ENCODE measurements around the gene KRT4.

KRT4 gene

DNA sequence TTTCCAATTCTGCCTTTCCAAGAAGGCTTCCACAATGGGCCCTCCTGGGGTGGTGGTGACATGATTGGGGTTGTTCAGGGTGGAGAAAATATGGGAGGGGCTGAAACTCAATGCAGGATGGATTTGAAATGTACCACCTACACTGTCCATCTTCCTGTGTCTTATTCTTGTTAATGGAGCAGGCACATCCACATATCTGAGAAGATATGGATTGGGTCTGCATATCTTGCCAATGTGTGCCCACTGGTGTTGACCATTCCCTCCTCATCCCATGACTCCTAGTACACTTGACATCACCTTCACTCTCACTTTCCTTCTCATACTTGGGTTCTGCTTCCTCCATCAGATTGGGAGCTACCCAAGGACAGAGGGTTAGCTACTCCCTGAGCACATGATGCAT lies 44.0 kb downstream of the KRT4 start:
- no peaks in the 10 kb centered on the region for H3K27me3 ChIP-seq (ENCODE audit: control insufficient read depth, insufficient read depth, low read length)
- H3K4me1 ChIP-seq (ENCODE audit: control insufficient read depth, insufficient read depth, low read length): no peaks in the 10 kb centered on the region
- H3K9me3 ChIP-seq (ENCODE audit: control insufficient read depth, insufficient read depth, low read length): no peaks in the 10 kb centered on the region
- DNase-seq (ENCODE audit: low read depth, low spot score): no peak
- H3K27ac ChIP-seq (ENCODE audit: low read length): no peak overlapping the region
- H3K36me3 ChIP-seq (ENCODE audit: control insufficient read depth, insufficient read depth, low read length): no peaks in the 10 kb centered on the region
- H3K4me3 ChIP-seq (ENCODE audit: low read length): no peak overlapping the region

DNA sequence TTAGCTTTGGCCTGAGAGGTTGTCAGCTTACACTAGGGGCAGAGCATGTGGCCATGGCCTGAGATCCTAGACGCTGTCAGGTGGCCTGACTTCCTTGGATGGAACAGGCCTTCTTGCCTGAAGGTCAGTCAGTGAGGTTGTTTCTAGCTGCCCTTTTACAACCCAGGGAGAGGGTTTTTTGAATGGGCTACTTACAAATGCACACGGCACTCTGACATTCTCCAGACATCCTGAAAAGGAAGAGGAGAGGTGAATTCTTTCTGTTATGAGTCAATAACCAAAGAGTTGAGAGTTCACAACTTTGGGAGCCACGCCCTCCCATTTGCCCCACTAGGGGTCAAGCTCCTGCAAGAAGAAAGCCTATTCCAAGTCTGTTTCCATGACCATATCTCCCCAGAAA lies 44.6 kb downstream of the KRT4 start:
- no CpG with 5 or more reads among the region's 3 CpGs for WGBS (ENCODE audit: insufficient coverage, insufficient read length)

DNA sequence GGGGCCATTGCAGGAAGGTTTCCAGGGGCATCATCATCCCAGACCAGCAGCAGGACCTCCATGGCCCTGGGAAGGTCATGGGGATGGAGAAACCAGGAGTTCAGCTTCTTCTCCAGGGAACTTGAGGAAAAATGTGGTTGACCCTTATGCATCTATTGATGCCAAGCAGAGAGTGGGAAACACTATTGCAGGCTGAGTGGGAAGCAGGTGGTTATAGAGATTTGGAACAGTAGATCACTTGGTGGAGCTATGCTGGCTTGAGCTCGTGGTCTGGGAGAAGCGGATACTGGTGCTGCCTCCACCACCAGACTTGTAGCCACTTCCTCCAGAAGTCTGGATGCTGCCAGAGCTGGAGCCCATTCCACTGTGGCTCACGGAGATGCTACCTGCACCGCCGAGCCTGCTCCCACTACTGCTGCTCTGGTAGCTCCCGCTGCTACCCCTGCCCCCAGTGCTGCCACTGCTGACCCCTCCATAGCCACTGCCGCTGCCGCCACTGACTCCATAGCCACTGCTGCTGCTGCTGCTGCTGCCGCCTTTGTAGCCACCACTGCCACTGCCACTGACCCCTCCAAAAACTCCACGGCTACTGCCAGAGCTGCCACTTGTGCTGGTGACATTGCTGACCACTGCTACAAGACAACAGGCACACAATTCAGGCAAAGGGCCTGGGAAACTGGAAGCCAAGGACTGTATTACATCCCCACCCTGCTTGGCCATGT lies 45.3 kb downstream of the KRT4 start:
- H3K27me3 ChIP-seq (ENCODE audit: control insufficient read depth, insufficient read depth, low read length): peaks cover 1% of the 10 kb centered on the region; the same call in 1 of the 2 replicates
- no CpG with 5 or more reads among the region's 10 CpGs for WGBS (ENCODE audit: insufficient coverage, insufficient read length)
- DNase-seq (ENCODE audit: low read depth, low spot score): no peak
- H3K36me3 ChIP-seq (ENCODE audit: control insufficient read depth, insufficient read depth, low read length): no peaks in the 10 kb centered on the region
- H3K4me1 ChIP-seq (ENCODE audit: control insufficient read depth, insufficient read depth, low read length): no peaks in the 10 kb centered on the region
- no peaks in the 10 kb centered on the region for H3K9me3 ChIP-seq (ENCODE audit: control insufficient read depth, insufficient read depth, low read length)
- H3K27ac ChIP-seq (ENCODE audit: low read length): no peak overlapping the region
- H3K4me3 ChIP-seq (ENCODE audit: low read length): no peak overlapping the region

More for the DNA sequence above, 44.6 kb downstream of the KRT4 start:
- Histone ChIP-seq H3K27ac (ENCODE audit: low read length) (no peak overlapping the region), H3K36me3 (ENCODE audit: control insufficient read depth, insufficient read depth, low read length) (no peaks in the 10 kb centered on the region), H3K4me1 (ENCODE audit: control insufficient read depth, insufficient read depth, low read length) (no peaks in the 10 kb centered on the region), H3K27me3 (ENCODE audit: control insufficient read depth, insufficient read depth, low read length) (no peaks in the 10 kb centered on the region), H3K4me3 (ENCODE audit: low read length) (no peak overlapping the region), H3K9me3 (ENCODE audit: control insufficient read depth, insufficient read depth, low read length) (no peaks in the 10 kb centered on the region)
- DNase-seq (ENCODE audit: low read depth, low spot score): no peak

DNA sequence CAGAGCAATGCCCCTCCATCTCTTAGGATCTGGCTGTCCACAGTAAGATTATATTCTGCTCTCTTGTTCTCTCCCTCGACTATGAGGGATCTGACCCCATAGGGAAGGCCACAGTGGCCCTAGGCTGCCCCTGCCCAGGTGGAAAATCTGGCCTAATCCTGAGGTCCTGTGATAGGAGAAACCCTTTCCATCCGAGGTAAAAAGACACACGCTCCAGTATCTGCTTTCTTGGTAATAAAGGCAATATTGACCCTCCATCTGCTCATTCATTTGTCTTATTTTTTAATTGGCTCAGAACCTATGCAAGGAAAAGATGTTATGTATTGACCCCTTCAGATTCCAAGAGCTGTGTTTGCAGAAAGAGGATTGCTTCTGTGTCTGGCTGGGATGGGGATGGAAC lies 46.5 kb downstream of the KRT4 start:
- Histone ChIP-seq H3K27me3 (ENCODE audit: control insufficient read depth, insufficient read depth, low read length) (peaks cover 1% of the 10 kb centered on the region; the same call in 1 of the 2 replicates), H3K4me3 (ENCODE audit: low read length) (no peak overlapping the region), H3K9me3 (ENCODE audit: control insufficient read depth, insufficient read depth, low read length) (no peaks in the 10 kb centered on the region), H3K4me1 (ENCODE audit: control insufficient read depth, insufficient read depth, low read length) (no peaks in the 10 kb centered on the region), H3K27ac (ENCODE audit: low read length) (no peak overlapping the region), H3K36me3 (ENCODE audit: control insufficient read depth, insufficient read depth, low read length) (no peaks in the 10 kb centered on the region)
- no peak for DNase-seq (ENCODE audit: low read depth, low spot score)
- no CpG with 5 or more reads among the region's 3 CpGs for WGBS (ENCODE audit: insufficient coverage, insufficient read length)

DNA sequence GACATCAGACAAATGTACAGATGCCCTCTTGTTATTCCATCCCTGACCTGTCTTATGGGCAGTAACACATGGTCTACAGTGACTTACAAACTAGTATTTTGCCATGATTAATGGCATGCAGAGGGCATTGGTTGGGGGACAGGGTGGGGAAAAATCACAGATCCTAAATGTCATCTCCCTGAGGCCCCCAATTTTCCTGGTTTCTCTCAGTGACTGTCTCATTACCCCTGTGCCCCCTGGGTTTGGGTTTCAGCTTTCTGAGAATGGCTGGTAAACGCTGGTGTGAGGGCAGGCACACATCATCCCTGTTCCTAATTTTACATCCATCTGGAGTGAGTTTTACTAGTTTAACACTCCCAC lies 46.9 kb downstream of the KRT4 start:
- Histone ChIP-seq H3K27ac (ENCODE audit: low read length) (no peak overlapping the region), H3K36me3 (ENCODE audit: control insufficient read depth, insufficient read depth, low read length) (no peaks in the 10 kb centered on the region), H3K4me1 (ENCODE audit: control insufficient read depth, insufficient read depth, low read length) (no peaks in the 10 kb centered on the region), H3K4me3 (ENCODE audit: low read length) (no peak overlapping the region), H3K27me3 (ENCODE audit: control insufficient read depth, insufficient read depth, low read length) (peaks cover 1% of the 10 kb centered on the region; the same call in 1 of the 2 replicates), H3K9me3 (ENCODE audit: control insufficient read depth, insufficient read depth, low read length) (no peaks in the 10 kb centered on the region)
- DNase-seq (ENCODE audit: low read depth, low spot score): no peak
- WGBS (ENCODE audit: insufficient coverage, insufficient read length): no CpG with 5 or more reads among the region's 1 CpG

DNA sequence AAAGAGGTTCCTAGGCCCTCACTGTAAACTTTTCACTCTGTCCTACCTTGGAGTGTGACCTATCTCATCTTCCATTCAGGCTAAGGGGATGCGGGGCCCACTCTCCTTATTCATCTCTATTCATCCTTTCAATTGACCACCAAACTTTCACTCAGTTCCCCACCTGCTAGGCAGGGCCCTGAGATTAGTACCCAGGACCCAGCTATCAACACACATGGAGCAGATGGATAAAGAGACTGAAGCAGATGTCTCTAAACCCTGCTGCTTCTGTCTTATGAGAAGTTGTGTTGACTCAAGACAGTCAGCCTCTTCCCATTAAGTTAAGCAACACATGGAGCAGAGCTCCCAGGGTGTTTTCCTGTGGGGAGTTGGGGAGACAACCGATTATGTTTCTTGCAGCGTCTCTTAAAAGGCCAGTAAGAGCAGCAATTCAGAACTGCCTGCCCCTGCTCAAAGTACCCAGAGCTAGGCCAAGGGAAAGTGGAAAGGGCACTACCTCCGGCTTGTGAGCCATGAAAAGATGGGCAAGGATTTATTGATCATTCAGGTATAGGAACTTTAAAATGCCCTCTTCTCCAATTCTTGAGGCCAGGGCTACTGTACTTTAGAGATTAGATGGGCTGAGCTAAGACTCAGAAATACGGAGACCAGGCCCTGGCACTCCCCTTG lies 47.4 kb downstream of the KRT4 start:
- Histone ChIP-seq H3K36me3 (ENCODE audit: control insufficient read depth, insufficient read depth, low read length) (no peaks in the 10 kb centered on the region), H3K4me3 (ENCODE audit: low read length) (no peak overlapping the region), H3K27me3 (ENCODE audit: control insufficient read depth, insufficient read depth, low read length) (peaks cover 1% of the 10 kb centered on the region; the same call in 1 of the 2 replicates), H3K27ac (ENCODE audit: low read length) (no peak overlapping the region), H3K9me3 (ENCODE audit: control insufficient read depth, insufficient read depth, low read length) (no peaks in the 10 kb centered on the region), H3K4me1 (ENCODE audit: control insufficient read depth, insufficient read depth, low read length) (no peaks in the 10 kb centered on the region)
- no peak for DNase-seq (ENCODE audit: low read depth, low spot score)
- no CpG with 5 or more reads among the region's 5 CpGs for WGBS (ENCODE audit: insufficient coverage, insufficient read length)

DNA sequence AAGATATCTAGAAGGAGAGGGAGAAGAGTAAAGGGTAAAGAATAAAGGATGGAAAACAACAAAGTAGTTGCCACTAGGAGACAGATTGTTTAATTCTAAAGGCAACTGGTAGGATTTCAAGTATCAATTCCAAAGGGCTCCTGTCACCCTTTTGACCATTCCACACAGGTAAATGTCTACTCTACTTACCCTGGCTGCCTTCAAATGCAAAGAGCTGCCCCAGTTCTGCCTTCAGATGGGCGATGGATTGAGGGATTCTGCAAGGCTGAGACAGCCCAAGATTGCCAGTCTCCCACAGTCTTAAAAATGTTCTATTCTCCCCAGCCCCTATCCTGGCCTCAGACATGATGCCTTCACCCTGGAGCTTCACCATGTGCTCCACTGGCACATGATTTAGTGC lies 48.2 kb downstream of the KRT4 start:
- Histone ChIP-seq H3K27me3 (ENCODE audit: control insufficient read depth, insufficient read depth, low read length) (peaks cover 1% of the 10 kb centered on the region; the same call in 1 of the 2 replicates), H3K4me3 (ENCODE audit: low read length) (no peak overlapping the region), H3K4me1 (ENCODE audit: control insufficient read depth, insufficient read depth, low read length) (no peaks in the 10 kb centered on the region), H3K9me3 (ENCODE audit: control insufficient read depth, insufficient read depth, low read length) (no peaks in the 10 kb centered on the region; the same call in 1 of the 2 replicates), H3K27ac (ENCODE audit: low read length) (no peak overlapping the region), H3K36me3 (ENCODE audit: control insufficient read depth, insufficient read depth, low read length) (no peaks in the 10 kb centered on the region)
- no CpG with 5 or more reads among the region's 1 CpG for WGBS (ENCODE audit: insufficient coverage, insufficient read length)
- no peak for DNase-seq (ENCODE audit: low read depth, low spot score)

DNA sequence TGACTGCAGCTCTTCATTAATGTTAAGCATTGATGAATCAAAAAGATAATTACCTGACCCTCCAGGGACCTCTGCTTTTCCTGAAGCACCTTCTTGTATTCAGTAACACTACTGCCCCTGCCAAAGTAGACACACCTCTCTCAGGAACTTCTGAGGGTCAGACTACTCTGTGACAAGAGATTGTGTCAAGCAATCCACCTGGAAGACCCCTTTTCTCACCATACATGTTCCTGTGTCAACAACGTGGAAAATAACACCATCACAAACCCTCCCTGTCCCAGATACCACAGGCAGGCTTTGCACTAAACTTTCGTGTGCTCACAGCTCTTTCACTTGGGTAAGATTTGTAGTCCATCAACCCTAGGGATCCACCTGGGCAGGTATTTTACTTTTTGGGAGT lies 49.9 kb downstream of the KRT4 start:
- Histone ChIP-seq H3K4me3 (ENCODE audit: low read length) (no peak overlapping the region), H3K4me1 (ENCODE audit: control insufficient read depth, insufficient read depth, low read length) (no peaks in the 10 kb centered on the region), H3K27ac (ENCODE audit: low read length) (no peak overlapping the region), H3K27me3 (ENCODE audit: control insufficient read depth, insufficient read depth, low read length) (peaks cover 1% of the 10 kb centered on the region; the same call in 1 of the 2 replicates), H3K9me3 (ENCODE audit: control insufficient read depth, insufficient read depth, low read length) (peaks cover 2% of the 10 kb centered on the region), H3K36me3 (ENCODE audit: control insufficient read depth, insufficient read depth, low read length) (no peaks in the 10 kb centered on the region)
- DNase-seq (ENCODE audit: low read depth, low spot score): no peak
- no CpG with 5 or more reads among the region's 2 CpGs for WGBS (ENCODE audit: insufficient coverage, insufficient read length)

DNA sequence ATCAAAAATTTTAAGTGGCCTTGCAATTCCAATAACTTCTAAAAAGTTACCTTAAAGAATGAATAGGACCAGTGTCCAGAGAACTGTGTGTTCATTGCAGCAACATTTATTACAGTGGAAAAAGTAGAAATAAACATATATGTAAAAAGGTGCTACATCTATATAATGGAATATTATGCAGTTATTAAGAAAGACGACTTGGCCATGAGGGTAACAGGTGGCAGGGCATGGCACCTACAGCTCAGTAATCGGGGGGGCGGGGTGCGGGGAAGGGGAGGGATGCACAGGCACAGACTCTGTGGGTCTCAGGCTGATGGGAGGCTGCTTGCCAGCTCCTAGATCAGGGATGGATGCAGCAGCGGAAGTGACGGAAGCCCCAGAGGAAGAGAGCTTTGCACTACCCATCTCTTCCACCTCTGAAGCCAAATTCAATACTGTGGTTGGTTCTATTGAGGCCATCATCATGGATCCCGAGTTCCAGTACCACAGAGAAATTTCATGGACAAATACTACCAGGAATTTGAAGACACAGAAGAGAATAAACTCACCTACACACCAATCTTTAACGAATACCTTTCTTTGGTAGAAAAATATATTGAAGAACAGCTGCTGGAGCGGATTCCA lies 50.8 kb downstream of the KRT4 start:
- no CpG with 5 or more reads among the region's 9 CpGs for WGBS (ENCODE audit: insufficient coverage, insufficient read length)
- no peak for DNase-seq (ENCODE audit: low read depth, low spot score)
- peaks cover 1% of the 10 kb centered on the region; the same call in 1 of the 2 replicates for H3K27me3 ChIP-seq (ENCODE audit: control insufficient read depth, insufficient read depth, low read length)
- no peak overlapping the region for H3K4me3 ChIP-seq (ENCODE audit: low read length)
- H3K4me1 ChIP-seq (ENCODE audit: control insufficient read depth, insufficient read depth, low read length): no peaks in the 10 kb centered on the region
- H3K36me3 ChIP-seq (ENCODE audit: control insufficient read depth, insufficient read depth, low read length): no peaks in the 10 kb centered on the region
- H3K27ac ChIP-seq (ENCODE audit: low read length): no peak overlapping the region
- H3K9me3 ChIP-seq (ENCODE audit: control insufficient read depth, insufficient read depth, low read length): peaks cover 2% of the 10 kb centered on the region

DNA sequence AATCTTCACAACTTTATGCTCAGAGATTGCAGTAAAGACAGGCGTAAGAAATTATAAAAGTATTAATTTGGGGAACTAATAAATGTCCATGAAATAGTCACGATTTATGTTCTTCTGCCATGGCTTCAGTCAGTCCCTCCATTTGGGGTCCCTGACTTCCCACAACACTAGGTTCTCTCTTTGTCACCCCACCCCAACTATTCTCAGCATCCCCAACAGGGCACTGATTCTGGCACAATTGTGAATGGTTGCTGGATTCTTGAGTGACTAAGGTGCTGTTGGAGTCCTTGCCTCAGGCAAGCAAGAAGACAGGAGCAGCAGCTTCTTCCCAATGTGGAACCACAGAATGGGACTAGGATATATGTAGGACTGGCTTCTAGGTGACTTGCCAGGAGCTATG lies 52.1 kb downstream of the KRT4 start:
- Histone ChIP-seq H3K27ac (ENCODE audit: low read length) (no peak overlapping the region), H3K4me1 (ENCODE audit: control insufficient read depth, insufficient read depth, low read length) (no peaks in the 10 kb centered on the region), H3K9me3 (ENCODE audit: control insufficient read depth, insufficient read depth, low read length) (peaks cover 2% of the 10 kb centered on the region), H3K36me3 (ENCODE audit: control insufficient read depth, insufficient read depth, low read length) (no peaks in the 10 kb centered on the region), H3K27me3 (ENCODE audit: control insufficient read depth, insufficient read depth, low read length) (peaks cover 1% of the 10 kb centered on the region; the same call in 1 of the 2 replicates), H3K4me3 (ENCODE audit: low read length) (no peak overlapping the region)
- DNase-seq (ENCODE audit: low read depth, low spot score): no peak
- WGBS (ENCODE audit: insufficient coverage, insufficient read length): no CpG with 5 or more reads among the region's 2 CpGs

Measured in iPS DF 6.9 (cell line).